Forelimb muscle (tissue), 1 donor: Measurements from ENCODE around the gene GTSF1L. TPM values are rescaled to one million over a fixed set of nuclear protein-coding genes. Genes with fewer than 3 reads are reported as not detected.
"Not testable (repeated sequence)": the region's sequence is repeated elsewhere in the genome, so short reads cannot be mapped to it uniquely, and the experiment has no call there.

ENCODE experiments used
- DNase-seq: peaks from one replicate; pipeline ENCODE4 v3.0.0-alpha.2; 2013; ENCODE audit warnings: low read depth
- polyA plus RNA-seq: library from polyadenylated mRNA; unstranded; fragments of 120-200 nt; gene quantifications from one replicate; pipeline ENCODE4 v1.2.1, GENCODE V29; 2013; ENCODE audit not compliant: insufficient read length

GTSF1L gene
- not detected for polyA plus RNA-seq

GRCh38 chr20:43726811-43727338, at the start of gene GTSF1L:
Gene GTSF1L (minus strand): TSS chr20:43727002. CDS start chr20:43726694, 308 bp downstream.
- no peak for DNase-seq

GRCh38 chr20:43774754-43775153, 48.0 kb upstream of the GTSF1L start:
- no peak for DNase-seq

GRCh38 chr20:43771503-43772190, 44.8 kb upstream of the GTSF1L start:
- DNase-seq: no peak

GRCh38 chr20:43770342-43770741, 43.5 kb upstream of the GTSF1L start:
- DNase-seq: no peak

- no peak for DNase-seq
Observed at GRCh38 chr20:43767686-43768474, 41.1 kb upstream of the GTSF1L start.

- DNase-seq: no peak
Observed at GRCh38 chr20:43766917-43767316, 40.1 kb upstream of the GTSF1L start.

- DNase-seq: no peak
Observed at GRCh38 chr20:43766385-43766784, 39.6 kb upstream of the GTSF1L start.

- DNase-seq: no peak
Observed at GRCh38 chr20:43765916-43766315, 39.1 kb upstream of the GTSF1L start.

GRCh38 chr20:43762911-43763310, 36.1 kb upstream of the GTSF1L start:
- DNase-seq: no peak

- DNase-seq: no peak
Observed at GRCh38 chr20:43761386-43762340, 34.9 kb upstream of the GTSF1L start.

GRCh38 chr20:43757888-43758287, 31.1 kb upstream of the GTSF1L start:
- not testable (repeated sequence) for DNase-seq

GRCh38 chr20:43755851-43756250, 29.0 kb upstream of the GTSF1L start:
- no peak for DNase-seq

GRCh38 chr20:43755390-43755789, 28.6 kb upstream of the GTSF1L start:
- no peak for DNase-seq

GRCh38 chr20:43752561-43753301, 25.9 kb upstream of the GTSF1L start:
- no peak for DNase-seq

- no peak for DNase-seq
Observed at GRCh38 chr20:43752051-43752360, 25.2 kb upstream of the GTSF1L start.

GRCh38 chr20:43751167-43752050, 24.6 kb upstream of the GTSF1L start:
- no peak for DNase-seq

GRCh38 chr20:43750774-43751166, 24.0 kb upstream of the GTSF1L start:
- DNase-seq: no peak

- no peak for DNase-seq
Observed at GRCh38 chr20:43749734-43750294, 23.0 kb upstream of the GTSF1L start.

GRCh38 chr20:43748274-43748673, 21.5 kb upstream of the GTSF1L start:
- no peak for DNase-seq
